Bronchial epithelial cell (primary cell): ENCODE measurements around the gene SHC3. TPM values are rescaled to one million over a fixed set of nuclear protein-coding genes. Genes with fewer than 3 reads are reported as not detected.
A peak's percentile ranks its signal among the peaks of the same experiment; 100 is the strongest.

Experiments used
- DNase-seq: peaks from one replicate; pipeline ENCODE4 v3.0.0-alpha.2; 2010; ENCODE audit warnings: low read depth
- FAIRE-seq: peaks from 2 replicates; lab custom pipeline; 2011; peaks lifted over from hg19 to GRCh38; lab: Jason Lieb, UNC
- H3K27me3 ChIP-seq: 2 replicates; pipeline ENCODE4 v1.5.1; 2011; ENCODE audit warnings: low read length; ENCODE audit not compliant: control insufficient read depth, insufficient read depth
- H3K36me3 ChIP-seq: 2 replicates; pipeline ENCODE4 v1.5.1; 2011; ENCODE audit warnings: low read length; ENCODE audit not compliant: control insufficient read depth, insufficient read depth
- H3K4me3 ChIP-seq: 2 replicates; pipeline ENCODE4 v1.5.1; 2011; ENCODE audit warnings: mild to moderate bottlenecking, low read depth, low read length, control low read depth
- total RNA-seq: library from RNA; depleted of rRNA; stranded (reverse); fragments of >200 nt; gene quantifications from 2 replicates; pipeline ENCODE4 v1.2.1, GENCODE V29; 2014
- TF ChIP-seq, protein P1 (sequence below): IDR thresholded peaks from 2 replicates; pipeline ENCODE4 v1.5.1; 2011; ENCODE audit warnings: mild to moderate bottlenecking, moderate library complexity, low read length, control low read depth, inconsistent platforms; ENCODE audit not compliant: insufficient read depth, severe bottlenecking

Gene SHC3
- total RNA-seq, 1 donor from 2014 or later, result 0.26 TPM

- TF ChIP-seq, protein P1, sequence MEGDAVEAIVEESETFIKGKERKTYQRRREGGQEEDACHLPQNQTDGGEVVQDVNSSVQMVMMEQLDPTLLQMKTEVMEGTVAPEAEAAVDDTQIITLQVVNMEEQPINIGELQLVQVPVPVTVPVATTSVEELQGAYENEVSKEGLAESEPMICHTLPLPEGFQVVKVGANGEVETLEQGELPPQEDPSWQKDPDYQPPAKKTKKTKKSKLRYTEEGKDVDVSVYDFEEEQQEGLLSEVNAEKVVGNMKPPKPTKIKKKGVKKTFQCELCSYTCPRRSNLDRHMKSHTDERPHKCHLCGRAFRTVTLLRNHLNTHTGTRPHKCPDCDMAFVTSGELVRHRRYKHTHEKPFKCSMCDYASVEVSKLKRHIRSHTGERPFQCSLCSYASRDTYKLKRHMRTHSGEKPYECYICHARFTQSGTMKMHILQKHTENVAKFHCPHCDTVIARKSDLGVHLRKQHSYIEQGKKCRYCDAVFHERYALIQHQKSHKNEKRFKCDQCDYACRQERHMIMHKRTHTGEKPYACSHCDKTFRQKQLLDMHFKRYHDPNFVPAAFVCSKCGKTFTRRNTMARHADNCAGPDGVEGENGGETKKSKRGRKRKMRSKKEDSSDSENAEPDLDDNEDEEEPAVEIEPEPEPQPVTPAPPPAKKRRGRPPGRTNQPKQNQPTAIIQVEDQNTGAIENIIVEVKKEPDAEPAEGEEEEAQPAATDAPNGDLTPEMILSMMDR, result no peak
- H3K36me3 ChIP-seq, result no peaks in the 10 kb centered on the region
- no peaks in the 10 kb centered on the region for H3K27me3 ChIP-seq
- no peak for DNase-seq
- no peak overlapping the region for H3K4me3 ChIP-seq
- FAIRE-seq, result peak; percentile 89
Measured at GRCh38 chr9:89006996-89007967, 171.3 kb downstream of the SHC3 start.

DNA sequence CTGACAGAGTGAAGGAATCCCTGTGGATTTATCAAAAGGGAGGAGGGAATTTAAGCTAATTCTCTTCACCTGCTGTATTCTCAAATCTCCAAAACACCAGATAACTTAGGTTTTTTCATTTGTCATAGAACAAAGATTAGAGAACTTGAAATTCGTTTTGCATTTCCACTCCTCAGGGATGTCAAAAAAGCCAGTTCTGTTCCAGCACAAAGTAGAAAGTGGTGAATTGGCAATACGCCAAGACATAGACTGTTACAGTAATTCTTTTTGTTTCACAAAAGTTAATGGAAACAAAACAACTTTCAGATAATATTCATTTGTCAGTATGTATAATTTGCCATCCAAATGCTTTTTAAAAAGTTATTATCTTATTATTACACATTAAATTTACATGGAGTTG, 172.4 kb downstream of the SHC3 start:
- no peaks in the 10 kb centered on the region for H3K27me3 ChIP-seq
- TF ChIP-seq, protein P1, result no peak
- no peaks in the 10 kb centered on the region for H3K36me3 ChIP-seq
- H3K4me3 ChIP-seq, result no peak overlapping the region
- no peak for FAIRE-seq
- DNase-seq, result no peak

- Histone ChIP-seq H3K4me3 (no peak overlapping the region), H3K27me3 (no peaks in the 10 kb centered on the region), H3K36me3 (no peaks in the 10 kb centered on the region)
- TF ChIP-seq, protein P1, result no peak
- DNase-seq (no peak), FAIRE-seq (no peak)
Measured at GRCh38 chr9:89005323-89005722, 173.3 kb downstream of the SHC3 start.

DNA sequence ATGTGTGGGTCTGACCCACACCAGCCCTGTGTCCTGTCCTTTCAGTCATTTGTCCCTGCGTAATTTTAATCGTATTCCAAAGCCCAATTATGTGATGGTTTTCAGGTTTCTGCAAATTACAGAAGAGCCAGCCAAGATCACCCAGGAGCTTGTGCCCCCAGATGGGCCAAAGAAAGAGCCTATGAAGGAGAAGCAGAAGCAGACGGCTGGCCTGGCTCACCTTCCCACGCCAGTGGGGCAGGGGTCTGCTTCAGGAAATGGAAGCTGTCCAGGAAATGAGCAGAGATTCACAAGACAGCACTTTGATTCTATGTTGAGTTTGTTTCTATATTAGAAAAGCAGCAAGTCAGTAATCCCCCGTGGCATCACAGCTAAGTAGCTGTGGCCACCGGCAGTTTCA, 175.6 kb downstream of the SHC3 start:
- TF ChIP-seq, protein P1, result no peak
- DNase-seq (no peak), FAIRE-seq (no peak)
- Histone ChIP-seq H3K27me3 (no peaks in the 10 kb centered on the region), H3K4me3 (no peak overlapping the region), H3K36me3 (no peaks in the 10 kb centered on the region)

DNA sequence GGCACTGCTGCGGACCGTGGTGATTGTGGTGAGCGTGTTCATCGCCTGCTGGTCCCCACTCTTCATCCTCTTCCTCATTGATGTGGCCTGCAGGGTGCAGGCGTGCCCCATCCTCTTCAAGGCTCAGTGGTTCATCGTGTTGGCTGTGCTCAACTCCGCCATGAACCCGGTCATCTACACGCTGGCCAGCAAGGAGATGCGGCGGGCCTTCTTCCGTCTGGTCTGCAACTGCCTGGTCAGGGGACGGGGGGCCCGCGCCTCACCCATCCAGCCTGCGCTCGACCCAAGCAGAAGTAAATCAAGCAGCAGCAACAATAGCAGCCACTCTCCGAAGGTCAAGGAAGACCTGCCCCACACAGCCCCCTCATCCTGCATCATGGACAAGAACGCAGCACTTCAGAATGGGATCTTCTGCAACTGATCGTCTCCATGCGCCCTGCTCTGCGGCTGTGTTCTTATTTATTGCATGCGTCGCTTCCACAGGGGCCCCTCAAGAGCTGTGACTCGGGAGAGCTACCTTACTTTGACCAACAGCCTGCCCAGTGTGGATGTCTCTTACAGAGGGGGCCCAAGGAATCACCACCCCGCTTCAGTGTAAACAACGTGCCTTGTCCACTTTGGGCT, 176.6 kb downstream of the SHC3 start:
- H3K36me3 ChIP-seq, result no peaks in the 10 kb centered on the region
- DNase-seq (no peak), FAIRE-seq (no peak)
- no peaks in the 10 kb centered on the region for H3K27me3 ChIP-seq
- TF ChIP-seq, protein P1, result no peak
- H3K4me3 ChIP-seq, result no peak overlapping the region
